Activated CD8-positive, alpha-beta T cell treated with anti-CD3 and anti-CD28 coated beads for 36 hours (primary cell): ENCODE results near the gene TRANK1. TPM values are rescaled to one million over a fixed set of nuclear protein-coding genes. Genes with fewer than 3 reads are reported as not detected.

Experiments
- ATAC-seq: fragments of 200-7000 bp; cut with Tn5 transposase; one replicate; pipeline ENCODE4 v1.10.0; 2021; ENCODE audit warnings: mild to moderate bottlenecking, moderate library complexity
- CTCF ChIA-PET: fragments of 350-600 bp; sonication (Branson Sonifier 250); formaldehyde crosslinking; loops from one replicate; lab custom pipeline; 2021; ENCODE audit warnings: antibody characterized with exemption; lab: Charles Lee
- POLR2A ChIA-PET: fragments of 350-600 bp; sonication (Branson Sonifier 250); formaldehyde crosslinking; loops from one replicate; lab custom pipeline; 2021; ENCODE audit warnings: antibody characterized with exemption; lab: Charles Lee
- DNase-seq: peaks from one replicate; pipeline ENCODE4 v3.0.0-alpha.2; 2020
- H3K27ac Mint-ChIP-seq: one replicate; pipeline ENCODE4 v1.8.0; 2021; ENCODE audit warnings: mild to moderate bottlenecking, mixed read lengths
- H3K27me3 Mint-ChIP-seq: one replicate; pipeline ENCODE4 v1.8.0; 2021; ENCODE audit warnings: mixed read lengths
- H3K36me3 Mint-ChIP-seq: one replicate; pipeline ENCODE4 v1.8.0; 2021; ENCODE audit warnings: low read depth, mixed read lengths
- H3K4me1 Mint-ChIP-seq: one replicate; pipeline ENCODE4 v1.8.0; 2021; ENCODE audit warnings: low read depth, mixed read lengths
- H3K4me3 Mint-ChIP-seq: one replicate; pipeline ENCODE4 v1.8.0; 2021; ENCODE audit warnings: mild to moderate bottlenecking, moderate library complexity, mixed read lengths
- H3K9me3 Mint-ChIP-seq: one replicate; pipeline ENCODE4 v1.8.0; 2021; ENCODE audit warnings: mixed read lengths
- CTCF ChIP-seq: fragments of 200-600 bp; IDR thresholded peaks from one replicate; pipeline ENCODE4 v1.8.0; 2022; ENCODE audit warnings: antibody characterized with exemption, mild to moderate bottlenecking
- intact Hi-C: fragments of 100-400 bp; cut with micrococcal nuclease; formaldehyde crosslinking; loops from one replicate; pipeline ENCODE4 v1.10.0; 2022
- total RNA-seq, 2 experiments: library from RNA; stranded (reverse); gene quantifications; one replicate each; pipeline ENCODE4 v1.2.3, GENCODE V29; 2021

Gene TRANK1
- total RNA-seq, 2 experiments from 2014 or later, result 16.0 to 17.4 TPM

- Mint-ChIP-seq H3K4me1 (no peaks in the 10 kb centered on the region), H3K27me3 (no peaks in the 10 kb centered on the region), H3K4me3 (no peak overlapping the region), H3K36me3 (no peaks in the 10 kb centered on the region), H3K9me3 (no peaks in the 10 kb centered on the region), H3K27ac (no peak overlapping the region)
- ChIA-PET CTCF (interaction anchor here (3.1 kb wide), 1 partner anchor 77 kb away, joined by 18 read pairs; no protein-coding TSS in a partner anchor), POLR2A (interaction anchor here (1.2 kb wide), 1 partner anchor 157 kb away, joined by 3 read pairs; no protein-coding TSS in a partner anchor)
- DNase-seq, result no peak
- no peak for ATAC-seq
- TF ChIP-seq CTCF, result no peak
- intact Hi-C loops, result loop anchor here (10.0 kb wide), 1 partner anchor 164 kb away; no protein-coding TSS in a partner anchor
These were observed 154.1 kb downstream of the TRANK1 start for GRCh38 chr3:36790765-36791164.

- POLR2A ChIA-PET, result no interaction called here
- Mint-ChIP-seq H3K9me3 (no peaks in the 10 kb centered on the region), H3K27ac (no peak overlapping the region), H3K4me1 (no peaks in the 10 kb centered on the region), H3K27me3 (no peaks in the 10 kb centered on the region), H3K4me3 (no peak overlapping the region), H3K36me3 (no peaks in the 10 kb centered on the region)
- CTCF ChIA-PET, result interaction anchor here (1.9 kb wide), 1 partner anchor 171 kb away, joined by 6 read pairs; no protein-coding TSS in a partner anchor
- intact Hi-C loops, result no loop called here
- no peak for ATAC-seq
- DNase-seq, result no peak
- TF ChIP-seq CTCF, result no peak
These were observed 157.6 kb downstream of the TRANK1 start for GRCh38 chr3:36786921-36787890.

GRCh38 chr3:36784138-36784635 is 160.7 kb downstream of the TRANK1 start:
- no peak for TF ChIP-seq CTCF
- no peak for ATAC-seq
- intact Hi-C loops, result no loop called here
- no peak overlapping the region for H3K27ac Mint-ChIP-seq
- no peak overlapping the region for H3K4me3 Mint-ChIP-seq
- no peaks in the 10 kb centered on the region for H3K9me3 Mint-ChIP-seq
- CTCF ChIA-PET, result interaction anchor here (1.0 to 1.4 kb wide), 2 partner anchors 85 to 174 kb away, joined by 4 read pairs; no protein-coding TSS in a partner anchor
- no peaks in the 10 kb centered on the region for H3K27me3 Mint-ChIP-seq
- H3K4me1 Mint-ChIP-seq, result no peaks in the 10 kb centered on the region
- POLR2A ChIA-PET, result interaction anchor here (0.7 kb wide), 1 partner anchor 9 kb away, joined by 3 read pairs; no protein-coding TSS in a partner anchor
- no peak for DNase-seq
- H3K36me3 Mint-ChIP-seq, result no peaks in the 10 kb centered on the region

GRCh38 chr3:36777424-36778218 is 167.2 kb downstream of the TRANK1 start:
- ChIA-PET POLR2A (no interaction called here), CTCF (no interaction called here)
- no peak for ATAC-seq
- TF ChIP-seq CTCF, result no peak
- no peaks in the 10 kb centered on the region for H3K9me3 Mint-ChIP-seq
- H3K27ac Mint-ChIP-seq, result no peak overlapping the region
- no peaks in the 10 kb centered on the region for H3K36me3 Mint-ChIP-seq
- no peak for DNase-seq
- intact Hi-C loops, result no loop called here
- H3K4me1 Mint-ChIP-seq, result no peaks in the 10 kb centered on the region
- H3K27me3 Mint-ChIP-seq, result peaks cover 1% of the 10 kb centered on the region
- H3K4me3 Mint-ChIP-seq, result no peak overlapping the region

Other genes with a start within 250 kb of the TRANK1 start
- gene DCLK3, start 180.5 kb downstream of the TRANK1 start, total RNA-seq, result under 1 TPM in 1 of 2 experiments, not detected in 1; 0.05 TPM
- 10 to 100 TPM; 11.8 to 12.3 TPM for gene EPM2AIP1, start 48.1 kb upstream of the TRANK1 start, total RNA-seq
- gene MLH1, start 48.5 kb upstream of the TRANK1 start, total RNA-seq, result 10 to 100 TPM; 89.6 to 93.7 TPM
- gene LRRFIP2, start 229.5 kb upstream of the TRANK1 start, total RNA-seq, result 10 to 100 TPM; 18.7 to 23.1 TPM